Measurements from ENCODE around the gene ARL17A. TPM values are rescaled to one million over a fixed set of nuclear protein-coding genes. Genes with fewer than 3 reads are reported as not detected.
A peak's percentile ranks its signal among the peaks of the same experiment; 100 is the strongest.
"Not testable (repeated sequence)": the region's sequence is repeated elsewhere in the genome, so short reads cannot be mapped to it uniquely, and the experiment has no call there.

ARL17A gene
- total RNA-seq (2021) (12.9 and 16.0 TPM in 2 replicates), Bru-seq, nascent RNA (percentile 53 among the genes with signal in this experiment), BruChase-seq, experiment 1, labeled RNA remaining after a 2-hour chase (percentile 66 among the genes with signal in this experiment), BruChase-seq, experiment 2, labeled RNA remaining after a 6-hour chase (percentile 58 among the genes with signal in this experiment)
- long read RNA-seq, transcript ARL17A-202 (4 exons, 3,945 nt): major isoform, 7 of 24 reads
- long read RNA-seq, partial matches to known transcripts: 1 of 24 reads
- long read RNA-seq, other reads (novel, unspliced or antisense): 14 of 24 reads

- H3K36me3 ChIP-seq (ENCODE audit: insufficient read depth, low read length, poor library complexity, severe bottlenecking); H3K4me1 ChIP-seq (ENCODE audit: insufficient read depth, low read length, poor library complexity, severe bottlenecking); intact Hi-C loops (cut with micrococcal nuclease; ENCODE audit: unreplicated experiment); CTCF ChIA-PET; H3K4me3 ChIP-seq (ENCODE audit: low read depth, low read length, poor library complexity, severe bottlenecking); H3K27ac ChIP-seq (ENCODE audit: low read depth, low read length, poor library complexity, severe bottlenecking); DNase-seq (ENCODE audit: low spot score); BruUV-seq (replicated peaks); H3K27me3 ChIP-seq (replicated peaks; ENCODE audit: insufficient read depth, low read depth, low read length, poor library complexity); POLR2A ChIA-PET (ENCODE audit: low non-redundant PET); H3K9me3 ChIP-seq (ENCODE audit: low read depth, low read length, poor library complexity, severe bottlenecking): not testable (repeated sequence)
These were observed at the start of gene ARL17A for GRCh38 chr17:46579083-46580075. ARL17A (minus strand) TSS chr17:46579691; CDS start chr17:46576322, 3,369 bp downstream.

GRCh38 chr17:46628753-46629436 lies 49.4 kb upstream of the ARL17A start:
- H3K27me3 ChIP-seq (replicated peaks; ENCODE audit: insufficient read depth, low read depth, low read length, poor library complexity); H3K4me3 ChIP-seq (ENCODE audit: low read depth, low read length, poor library complexity, severe bottlenecking); H3K27ac ChIP-seq (ENCODE audit: low read depth, low read length, poor library complexity, severe bottlenecking); CTCF ChIA-PET; H3K9me3 ChIP-seq (ENCODE audit: low read depth, low read length, poor library complexity, severe bottlenecking); intact Hi-C loops (cut with micrococcal nuclease; ENCODE audit: unreplicated experiment); POLR2A ChIA-PET (ENCODE audit: low non-redundant PET); H3K4me1 ChIP-seq (ENCODE audit: insufficient read depth, low read length, poor library complexity, severe bottlenecking); DNase-seq (ENCODE audit: low spot score); BruUV-seq (replicated peaks); H3K36me3 ChIP-seq (ENCODE audit: insufficient read depth, low read length, poor library complexity, severe bottlenecking): not testable (repeated sequence)

DNA sequence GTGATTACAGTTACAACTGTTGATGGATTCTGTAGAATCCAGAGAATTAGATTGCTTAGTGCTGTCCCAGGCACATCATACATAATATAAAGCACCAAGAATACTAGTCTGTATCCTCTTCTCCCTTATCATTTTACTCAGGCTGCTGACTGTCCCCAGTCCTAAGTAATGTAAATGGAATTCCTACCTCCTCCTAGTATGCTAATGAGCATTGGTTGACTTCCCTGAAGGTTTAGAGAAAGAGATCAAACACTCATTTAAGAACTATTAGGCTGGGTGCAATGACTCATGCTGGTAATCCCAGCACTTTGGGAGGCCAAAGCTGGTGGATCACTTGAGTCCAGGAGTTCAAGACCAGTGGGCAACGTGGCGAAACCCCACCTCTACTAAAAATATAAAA lies 48.0 kb upstream of the ARL17A start:
- H3K36me3 ChIP-seq (ENCODE audit: insufficient read depth, low read length, poor library complexity, severe bottlenecking); DNase-seq (ENCODE audit: low spot score); intact Hi-C loops (cut with micrococcal nuclease; ENCODE audit: unreplicated experiment); H3K4me3 ChIP-seq (ENCODE audit: low read depth, low read length, poor library complexity, severe bottlenecking); H3K27ac ChIP-seq (ENCODE audit: low read depth, low read length, poor library complexity, severe bottlenecking); H3K4me1 ChIP-seq (ENCODE audit: insufficient read depth, low read length, poor library complexity, severe bottlenecking); CTCF ChIA-PET; H3K9me3 ChIP-seq (ENCODE audit: low read depth, low read length, poor library complexity, severe bottlenecking); H3K27me3 ChIP-seq (replicated peaks; ENCODE audit: insufficient read depth, low read depth, low read length, poor library complexity); POLR2A ChIA-PET (ENCODE audit: low non-redundant PET); BruUV-seq (replicated peaks): not testable (repeated sequence)

- H3K4me3 ChIP-seq (ENCODE audit: low read depth, low read length, poor library complexity, severe bottlenecking); H3K9me3 ChIP-seq (ENCODE audit: low read depth, low read length, poor library complexity, severe bottlenecking); intact Hi-C loops (cut with micrococcal nuclease; ENCODE audit: unreplicated experiment); DNase-seq (ENCODE audit: low spot score); H3K27ac ChIP-seq (ENCODE audit: low read depth, low read length, poor library complexity, severe bottlenecking); H3K4me1 ChIP-seq (ENCODE audit: insufficient read depth, low read length, poor library complexity, severe bottlenecking); CTCF ChIA-PET; BruUV-seq (replicated peaks); POLR2A ChIA-PET (ENCODE audit: low non-redundant PET); H3K27me3 ChIP-seq (replicated peaks; ENCODE audit: insufficient read depth, low read depth, low read length, poor library complexity); H3K36me3 ChIP-seq (ENCODE audit: insufficient read depth, low read length, poor library complexity, severe bottlenecking): not testable (repeated sequence)
These were observed 45.2 kb upstream of the ARL17A start for GRCh38 chr17:46624726-46625125.

DNA sequence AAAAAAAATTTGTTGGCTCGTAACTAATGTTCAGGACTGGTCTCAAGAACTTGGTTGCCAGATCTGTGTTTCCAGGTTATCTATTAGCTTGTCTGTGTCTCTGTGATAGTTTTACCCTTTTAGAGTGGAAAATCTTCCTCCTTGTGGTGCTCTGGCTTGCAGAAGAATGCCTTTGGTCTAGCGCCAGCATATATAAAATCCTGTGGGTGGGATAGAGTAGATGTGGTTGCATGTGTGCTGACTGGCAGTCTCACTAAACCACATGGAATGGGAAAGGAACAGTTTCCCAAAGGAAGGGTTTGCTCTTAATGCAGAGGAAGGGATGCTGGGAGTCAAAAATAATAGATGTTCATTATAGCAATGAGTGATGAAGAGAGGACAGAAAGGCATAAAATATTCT lies 44.3 kb upstream of the ARL17A start:
- BruUV-seq (replicated peaks); H3K9me3 ChIP-seq (ENCODE audit: low read depth, low read length, poor library complexity, severe bottlenecking); POLR2A ChIA-PET (ENCODE audit: low non-redundant PET); H3K27me3 ChIP-seq (replicated peaks; ENCODE audit: insufficient read depth, low read depth, low read length, poor library complexity); H3K27ac ChIP-seq (ENCODE audit: low read depth, low read length, poor library complexity, severe bottlenecking); H3K4me1 ChIP-seq (ENCODE audit: insufficient read depth, low read length, poor library complexity, severe bottlenecking); CTCF ChIA-PET; intact Hi-C loops (cut with micrococcal nuclease; ENCODE audit: unreplicated experiment); H3K4me3 ChIP-seq (ENCODE audit: low read depth, low read length, poor library complexity, severe bottlenecking); DNase-seq (ENCODE audit: low spot score); H3K36me3 ChIP-seq (ENCODE audit: insufficient read depth, low read length, poor library complexity, severe bottlenecking): not testable (repeated sequence)

DNA sequence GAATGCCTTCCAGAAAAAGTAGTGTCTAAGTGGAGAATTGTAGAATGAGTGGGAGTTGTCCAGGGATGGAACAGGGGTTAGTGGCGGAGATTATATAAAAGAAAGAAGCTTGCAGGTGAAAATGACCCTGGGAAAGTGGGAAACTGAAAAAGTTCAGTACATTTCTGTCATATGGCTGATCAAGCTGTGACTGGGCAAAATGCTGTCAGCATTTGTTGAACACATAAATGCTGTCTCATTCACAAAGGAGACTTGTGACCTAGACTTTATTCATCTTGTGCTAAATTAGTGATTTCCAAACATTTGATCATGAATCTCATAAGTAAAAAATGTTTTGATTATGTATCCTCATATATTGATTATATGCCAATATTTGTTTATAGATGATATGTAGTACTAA lies 39.5 kb upstream of the ARL17A start:
- H3K4me1 ChIP-seq (ENCODE audit: insufficient read depth, low read length, poor library complexity, severe bottlenecking); DNase-seq (ENCODE audit: low spot score); H3K9me3 ChIP-seq (ENCODE audit: low read depth, low read length, poor library complexity, severe bottlenecking); BruUV-seq (replicated peaks); H3K27me3 ChIP-seq (replicated peaks; ENCODE audit: insufficient read depth, low read depth, low read length, poor library complexity); CTCF ChIA-PET; H3K36me3 ChIP-seq (ENCODE audit: insufficient read depth, low read length, poor library complexity, severe bottlenecking); intact Hi-C loops (cut with micrococcal nuclease; ENCODE audit: unreplicated experiment); POLR2A ChIA-PET (ENCODE audit: low non-redundant PET); H3K4me3 ChIP-seq (ENCODE audit: low read depth, low read length, poor library complexity, severe bottlenecking); H3K27ac ChIP-seq (ENCODE audit: low read depth, low read length, poor library complexity, severe bottlenecking): not testable (repeated sequence)

- H3K4me1 ChIP-seq (ENCODE audit: insufficient read depth, low read length, poor library complexity, severe bottlenecking); H3K27me3 ChIP-seq (replicated peaks; ENCODE audit: insufficient read depth, low read depth, low read length, poor library complexity); H3K9me3 ChIP-seq (ENCODE audit: low read depth, low read length, poor library complexity, severe bottlenecking); H3K36me3 ChIP-seq (ENCODE audit: insufficient read depth, low read length, poor library complexity, severe bottlenecking); H3K4me3 ChIP-seq (ENCODE audit: low read depth, low read length, poor library complexity, severe bottlenecking); DNase-seq (ENCODE audit: low spot score); POLR2A ChIA-PET (ENCODE audit: low non-redundant PET); intact Hi-C loops (cut with micrococcal nuclease; ENCODE audit: unreplicated experiment); BruUV-seq (replicated peaks); CTCF ChIA-PET; H3K27ac ChIP-seq (ENCODE audit: low read depth, low read length, poor library complexity, severe bottlenecking): not testable (repeated sequence)
These were observed 37.6 kb upstream of the ARL17A start for GRCh38 chr17:46617121-46617520.

Data from A673 (cell line).